ENCODE results near the gene LAYN. TPM values are rescaled to one million over a fixed set of nuclear protein-coding genes. Genes with fewer than 3 reads are reported as not detected.

Gene LAYN
- total and polyA plus RNA-seq, 2 of the 4 experiments (the other 2 are of a cell fraction) = 92.5 to 118 TPM

GRCh38 chr11:111521135-111521534 lies 19.4 kb upstream of the LAYN start:
- Histone ChIP-seq H3K9me3 (ENCODE audit: control insufficient read depth, insufficient read depth, low read length) (no peaks in the 10 kb centered on the region), H3K9ac (ENCODE audit: low read depth, low read length) (no peak overlapping the region), H3K4me2 (ENCODE audit: low read depth, low read length) (no peak overlapping the region), H2AK9ac (replicated peaks; ENCODE audit: low read depth, low read length, poor library complexity) (no peak overlapping the region), H3K23ac (ENCODE audit: low read depth, low read length) (no peak overlapping the region), H3K18ac (ENCODE audit: low read depth, low read length) (peak overlapping the region; percentile 48; the same call in 1 of the 2 replicates), H2BK20ac (ENCODE audit: low read depth, low read length) (no peak overlapping the region), H2AFZ (replicated peaks; ENCODE audit: low read length, poor library complexity) (no peak overlapping the region), H3K27me3 (ENCODE audit: control insufficient read depth, insufficient read depth, low read length) (no peaks in the 10 kb centered on the region), H3K36me3 (ENCODE audit: control insufficient read depth, insufficient read depth, low read length) (no peaks in the 10 kb centered on the region), H4K91ac (ENCODE audit: insufficient read depth, low read depth, low read length) (no peak overlapping the region), H3K4me3 (ENCODE audit: insufficient read depth, low read depth, low read length) (no peak overlapping the region), H2BK5ac (ENCODE audit: low read depth, low read length, poor library complexity, severe bottlenecking) (no peak overlapping the region), H2AK5ac (ENCODE audit: low read depth, low read length) (no peak overlapping the region), H3K4ac (ENCODE audit: low read depth, low read length) (no peak overlapping the region), H2BK120ac (ENCODE audit: low read depth, low read length) (no peak overlapping the region), H3K27ac (ENCODE audit: insufficient read depth, low read length) (no peak overlapping the region), H4K8ac (ENCODE audit: low read depth in 2 of 2, low read length in 2 of 2) (no peak overlapping the region), H3K9me1 (ENCODE audit: insufficient read depth, low read length) (0 out of 2 replicates have a peak, but pooled peaks cover 3% of the 10 kb centered on the region), H3K4me1 (ENCODE audit: control insufficient read depth, insufficient read depth, low read length) (peaks cover 5% of the 10 kb centered on the region; the same call in 1 of the 2 replicates), H2BK15ac (ENCODE audit: low read depth, low read length) (no peak overlapping the region), H4K5ac (ENCODE audit: low read depth, low read length) (no peak overlapping the region; the same call in 1 of the 2 replicates), H3K79me1 (ENCODE audit: low read depth in 1 of 2, low read length in 2 of 2) (no peaks in the 10 kb centered on the region), H3K56ac (ENCODE audit: extremely low read depth, insufficient read depth, low read length) (no peak overlapping the region), H4K20me1 (ENCODE audit: insufficient read depth, low read length) (no peaks in the 10 kb centered on the region), H3K14ac (replicated peaks; ENCODE audit: low read depth, low read length) (no peak overlapping the region)
- ChIA-PET POLR2A (ENCODE audit: unreplicated experiment) (interaction anchor here (0.5 kb wide), 1 partner anchor 9 kb away, joined by 3 read pairs; the partner anchor contains the start of gene BTG4), CTCF (interaction anchor here (0.6 kb wide), 1 partner anchor 559 kb away, joined by 3 read pairs; no protein-coding TSS in a partner anchor)
- DNase-seq (peak; percentile 34), ATAC-seq (ENCODE audit: low read depth) (no peak)
- no CpG with 5 or more reads among the region's 2 CpGs for whole genome bisulfite sequencing, 2 experiments (ENCODE audit: extremely low coverage in 2 of 2, insufficient read length in 1 of 2)
- TF ChIP-seq POLR2A (IDR thresholded peaks at IDR 0.05; ENCODE audit: low read depth, low read length) = no peak
- no peak for TF ChIP-seq BHLHE40 (IDR thresholded peaks at IDR 0.05; ENCODE audit: low read depth, low read length)
- no peak for TF ChIP-seq NFE2L2 (IDR thresholded peaks at IDR 0.05; ENCODE audit: low read depth, low read length)
- TF ChIP-seq FOS (IDR thresholded peaks at IDR 0.05; ENCODE audit: low read depth, low read length) = no peak
- TF ChIP-seq SMC3 (IDR thresholded peaks at IDR 0.05; ENCODE audit: low read depth, low read length) = no peak
- TF ChIP-seq RCOR1 (IDR thresholded peaks at IDR 0.05; ENCODE audit: insufficient replicate concordance, low read length) = no peak
- no peak for TF ChIP-seq RFX5 (IDR thresholded peaks at IDR 0.05; ENCODE audit: low read depth, low read length)
- no peak for TF ChIP-seq MAFK (IDR thresholded peaks at IDR 0.05; ENCODE audit: low read depth, low read length)
- dilution Hi-C loops (cut with HindIII; ENCODE audit: low sequenced_read_pairs, unreplicated experiment) = no loop called here
- in situ Hi-C loops (cut with MboI; ENCODE audit: low sequenced_read_pairs) = no loop called here
- BruUV-seq (replicated peaks) = no TSS peak
- intact Hi-C loops (cut with micrococcal nuclease) = no loop called here

Data from IMR-90 (cell line).